GM12873 (cell line): ENCODE results near the gene MOGAT2.

Experiments
- CTCF ChIP-seq: IDR thresholded peaks from 2 replicates; pipeline ENCODE4 v1.5.1; 2012; ENCODE audit warnings: low read depth, mild to moderate bottlenecking, moderate library complexity, low read length, control low read depth; ENCODE audit not compliant: insufficient read depth; ENCODE audit errors: missing control alignments

Gene MOGAT2

DNA sequence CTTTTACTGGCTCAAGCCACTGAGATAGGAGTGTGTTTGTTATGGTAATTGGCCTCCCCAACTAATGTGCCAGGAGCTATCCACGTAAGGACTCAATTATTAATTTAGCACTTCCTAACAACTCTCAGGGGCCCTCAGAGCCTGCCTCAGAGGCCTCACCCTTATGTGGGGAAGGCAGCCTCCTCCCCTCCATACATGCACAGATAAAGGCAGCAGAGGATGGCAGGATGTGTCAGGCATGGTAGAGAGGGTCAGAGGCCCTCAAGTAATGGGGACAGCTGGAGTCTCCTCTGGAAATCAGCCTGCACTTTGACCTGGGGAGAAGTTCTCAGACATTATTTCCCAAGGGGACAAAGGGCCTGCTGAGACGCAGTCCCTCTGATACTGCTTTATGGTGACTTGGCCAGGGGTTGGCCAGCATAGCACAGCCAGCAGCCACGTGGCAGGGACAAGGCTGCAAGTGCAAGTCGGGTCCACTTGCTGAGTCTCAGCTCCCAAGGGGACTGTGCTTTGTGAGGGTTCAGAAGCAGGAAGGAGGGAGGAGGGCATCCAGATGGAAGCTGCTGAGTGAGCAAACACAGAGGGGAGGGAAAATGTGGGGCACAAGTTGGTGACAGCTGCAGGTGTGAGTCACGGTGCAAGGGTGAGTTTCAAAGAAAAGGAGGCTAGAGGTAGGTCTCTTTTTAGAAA is 17.0 kb downstream of the MOGAT2 start:
- TF ChIP-seq CTCF: no peak

- no peak for TF ChIP-seq CTCF
Measured at GRCh38 chr11:75735181-75735845, 17.7 kb downstream of the MOGAT2 start.

DNA sequence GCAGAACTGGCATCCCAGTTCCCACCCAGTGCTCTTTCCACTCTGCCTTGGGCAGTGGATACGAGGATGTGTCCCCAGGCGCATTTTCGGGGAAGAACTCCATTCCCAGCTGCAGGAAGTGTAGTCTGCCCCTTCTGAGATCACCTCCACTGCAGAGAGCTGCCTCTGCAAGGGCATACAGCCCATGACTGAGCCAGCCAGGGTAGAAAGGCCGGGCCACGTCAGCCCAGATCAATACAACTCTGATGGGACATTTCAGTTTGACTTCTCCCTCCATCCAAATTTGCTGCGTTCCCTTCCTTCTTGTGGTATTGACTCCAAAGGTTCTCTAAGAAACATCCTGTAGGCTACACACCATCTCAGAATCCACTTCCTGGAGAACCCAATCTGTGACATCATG is 19.7 kb downstream of the MOGAT2 start:
- TF ChIP-seq CTCF: no peak

DNA sequence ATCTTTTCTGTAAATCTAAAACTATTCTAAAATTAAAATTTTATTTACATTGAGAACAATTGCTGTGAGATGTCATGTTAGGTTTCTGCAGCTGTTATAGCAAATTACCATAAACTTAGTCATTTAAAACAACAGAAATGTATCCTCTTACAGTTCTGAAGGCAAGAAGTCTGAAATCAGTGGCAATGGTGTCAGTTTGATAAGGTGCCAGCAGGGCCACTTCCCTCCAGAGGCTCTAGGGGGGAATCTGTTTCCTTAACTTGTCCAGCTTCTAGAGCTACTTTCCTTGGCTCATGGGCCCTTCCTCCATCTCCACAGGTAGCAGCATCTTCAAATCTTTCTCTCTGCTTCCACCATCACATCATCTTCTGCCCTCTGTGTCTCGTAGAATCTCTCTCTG is 23.0 kb downstream of the MOGAT2 start:
- peak; percentile 6 for TF ChIP-seq CTCF

DNA sequence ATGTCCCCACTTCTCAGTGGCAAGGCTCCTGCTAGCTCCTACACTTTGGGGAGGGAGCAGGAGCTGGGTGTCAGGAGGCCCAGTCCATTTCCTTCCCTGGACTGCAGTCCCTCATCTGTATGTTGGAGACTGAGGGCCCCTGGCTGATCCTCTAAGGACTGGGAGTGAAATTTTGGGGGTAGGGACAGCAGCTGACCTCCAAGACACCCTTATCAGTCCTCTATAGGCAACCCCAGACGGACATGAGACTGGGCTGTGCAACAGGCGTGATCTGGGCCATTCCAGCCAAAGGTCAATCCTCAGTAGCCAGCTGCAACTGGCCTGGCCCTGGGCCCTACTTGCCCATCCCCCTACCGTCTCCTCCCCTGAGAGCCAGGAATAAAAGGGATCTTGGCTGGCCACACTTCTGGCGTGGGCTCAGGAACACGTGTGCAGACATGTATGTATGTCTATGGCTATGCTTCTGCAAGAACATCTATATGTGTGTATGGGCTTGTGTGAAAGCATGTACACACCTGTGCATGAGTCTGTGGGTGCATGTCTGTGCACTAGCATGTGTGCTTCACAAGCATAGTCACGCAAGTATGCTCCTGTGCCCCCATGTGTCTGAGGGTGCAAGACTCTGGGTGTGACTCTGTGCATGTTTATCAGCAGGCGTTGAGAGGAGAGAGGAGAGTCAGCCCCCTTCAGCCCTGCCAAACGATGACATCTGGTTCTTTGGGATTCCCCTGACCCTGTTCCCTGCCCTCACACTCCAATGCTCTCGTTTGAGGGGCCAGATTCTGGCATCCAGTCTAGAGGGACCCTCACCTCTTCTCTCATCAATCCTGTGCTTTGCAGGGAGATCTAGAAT is 26.3 kb downstream of the MOGAT2 start:
- TF ChIP-seq CTCF: no peak

DNA sequence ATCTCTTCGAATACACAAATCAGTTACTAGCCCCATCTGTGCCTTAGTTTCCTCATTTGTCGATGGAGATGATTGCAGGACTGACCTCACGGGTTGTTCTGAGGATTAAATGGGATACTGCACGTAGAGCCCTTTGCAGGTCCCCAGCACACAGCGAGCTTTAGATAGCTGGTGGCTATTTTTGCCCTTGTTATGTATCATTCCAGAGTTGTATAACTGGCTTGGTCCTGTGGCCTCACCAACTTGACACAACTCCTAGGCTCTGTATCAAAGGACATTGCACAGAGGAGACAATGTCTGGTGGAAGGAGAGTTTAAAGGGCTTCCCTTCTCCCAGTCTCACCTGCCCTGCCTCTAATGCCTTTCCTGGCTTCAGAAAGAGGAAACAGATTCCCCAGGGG is 28.2 kb downstream of the MOGAT2 start:
- no peak for TF ChIP-seq CTCF

- TF ChIP-seq CTCF: no peak
Measured at GRCh38 chr11:75757651-75758050, 40.0 kb downstream of the MOGAT2 start.
